Measurements from ENCODE around the gene SPESP1. TPM values are rescaled to one million over a fixed set of nuclear protein-coding genes. Genes with fewer than 3 reads are reported as not detected.

SPESP1 gene
- polyA plus RNA-seq, 1 donor: 2.3 TPM

DNA sequence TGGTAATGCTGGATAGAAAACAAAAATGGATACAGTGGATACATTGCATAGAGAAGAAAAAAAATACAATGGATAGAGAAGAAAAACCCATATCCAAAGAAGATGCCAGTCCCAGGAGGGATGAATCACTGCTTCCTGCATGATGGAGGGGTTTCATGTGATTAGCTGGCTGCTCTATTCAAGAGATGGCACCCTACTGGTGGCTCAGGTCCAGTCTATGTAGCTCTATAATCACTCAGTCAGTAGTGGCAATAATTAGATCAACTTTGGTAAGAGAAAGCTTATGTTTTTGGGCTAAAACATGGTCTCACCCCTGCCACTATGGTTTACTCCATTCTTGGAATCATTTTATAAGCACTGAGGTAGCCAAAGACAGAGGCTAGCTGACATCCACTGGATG, 50.5 kb downstream of the SPESP1 start:
- Histone ChIP-seq H3K9me3 (ENCODE audit: control insufficient read depth, low read depth, low read length) (peaks cover 5% of the 10 kb centered on the region), H3K4me3 (ENCODE audit: low read length) (no peak overlapping the region), H3K36me3 (ENCODE audit: control insufficient read depth, insufficient read depth, low read length) (no peaks in the 10 kb centered on the region), H3K4me1 (ENCODE audit: control insufficient read depth, insufficient read depth, low read length) (peaks cover 11% of the 10 kb centered on the region), H3K27ac (ENCODE audit: low read length) (no peak overlapping the region), H3K27me3 (ENCODE audit: control insufficient read depth, insufficient read depth, low read length) (peaks cover 5% of the 10 kb centered on the region)
- no peak for DNase-seq

DNA sequence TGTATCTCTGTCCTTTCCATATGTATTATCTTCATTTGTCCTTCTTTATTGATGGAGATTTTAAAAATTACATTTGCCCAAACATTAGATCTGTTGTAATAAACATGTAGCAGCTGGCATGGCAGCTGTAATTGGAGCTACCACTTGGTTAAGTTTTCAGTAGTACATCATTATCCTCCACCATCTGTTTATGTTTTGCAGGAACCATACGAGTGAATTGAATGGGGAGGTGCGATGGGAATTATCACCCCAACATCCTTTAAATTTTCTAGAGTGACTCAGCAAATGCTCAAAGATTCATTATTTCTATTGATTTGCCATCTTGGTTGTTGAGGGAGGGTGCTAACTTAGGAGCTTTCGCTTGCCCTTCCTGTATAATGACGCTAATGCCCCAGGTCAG, 51.6 kb downstream of the SPESP1 start:
- DNase-seq: no peak
- no peaks in the 10 kb centered on the region for H3K9me3 ChIP-seq (ENCODE audit: control insufficient read depth, low read depth, low read length)
- peaks cover 5% of the 10 kb centered on the region for H3K27me3 ChIP-seq (ENCODE audit: control insufficient read depth, insufficient read depth, low read length)
- H3K36me3 ChIP-seq (ENCODE audit: control insufficient read depth, insufficient read depth, low read length): no peaks in the 10 kb centered on the region
- no CpG with 5 or more reads among the region's 4 CpGs for WGBS (ENCODE audit: insufficient coverage, low lambda C conversion rate)
- peaks cover 11% of the 10 kb centered on the region for H3K4me1 ChIP-seq (ENCODE audit: control insufficient read depth, insufficient read depth, low read length)
- H3K27ac ChIP-seq (ENCODE audit: low read length): no peak overlapping the region
- H3K4me3 ChIP-seq (ENCODE audit: low read length): no peak overlapping the region

DNA sequence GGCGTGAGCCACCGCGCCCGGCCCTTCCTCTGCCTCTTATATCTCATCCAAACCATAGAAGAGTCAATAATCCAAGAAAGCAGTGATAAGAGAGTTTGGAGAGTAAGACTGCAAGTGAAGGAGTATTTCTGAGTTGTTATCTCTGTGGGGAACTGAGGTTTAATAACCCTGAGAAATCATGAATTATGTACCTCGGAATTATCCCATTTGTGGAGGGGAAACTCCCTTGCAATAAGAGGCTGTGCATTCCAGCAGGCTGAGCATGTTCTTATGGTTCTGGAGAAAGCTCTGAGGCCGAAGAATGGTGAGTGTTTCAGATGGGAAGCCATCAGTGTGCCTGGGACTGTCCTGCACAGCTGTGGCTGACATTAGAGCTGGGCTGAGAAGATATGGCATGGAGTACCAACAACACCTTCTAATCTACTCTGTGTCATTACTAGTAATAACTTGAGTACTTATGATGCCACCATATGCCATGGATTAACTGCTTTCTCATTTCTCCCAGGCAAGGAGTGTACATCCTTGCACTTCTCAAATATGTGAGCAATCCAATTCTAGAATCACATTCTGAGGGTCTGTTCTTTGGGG, 52.7 kb downstream of the SPESP1 start:
- Histone ChIP-seq H3K27me3 (ENCODE audit: control insufficient read depth, insufficient read depth, low read length) (peaks cover 5% of the 10 kb centered on the region), H3K9me3 (ENCODE audit: control insufficient read depth, low read depth, low read length) (no peaks in the 10 kb centered on the region), H3K4me3 (ENCODE audit: low read length) (no peak overlapping the region), H3K27ac (ENCODE audit: low read length) (peak overlapping the region; percentile 64), H3K4me1 (ENCODE audit: control insufficient read depth, insufficient read depth, low read length) (peaks cover 11% of the 10 kb centered on the region), H3K36me3 (ENCODE audit: control insufficient read depth, insufficient read depth, low read length) (no peaks in the 10 kb centered on the region)
- no peak for DNase-seq
- WGBS (ENCODE audit: insufficient coverage, low lambda C conversion rate): no CpG with 5 or more reads among the region's 6 CpGs

DNA sequence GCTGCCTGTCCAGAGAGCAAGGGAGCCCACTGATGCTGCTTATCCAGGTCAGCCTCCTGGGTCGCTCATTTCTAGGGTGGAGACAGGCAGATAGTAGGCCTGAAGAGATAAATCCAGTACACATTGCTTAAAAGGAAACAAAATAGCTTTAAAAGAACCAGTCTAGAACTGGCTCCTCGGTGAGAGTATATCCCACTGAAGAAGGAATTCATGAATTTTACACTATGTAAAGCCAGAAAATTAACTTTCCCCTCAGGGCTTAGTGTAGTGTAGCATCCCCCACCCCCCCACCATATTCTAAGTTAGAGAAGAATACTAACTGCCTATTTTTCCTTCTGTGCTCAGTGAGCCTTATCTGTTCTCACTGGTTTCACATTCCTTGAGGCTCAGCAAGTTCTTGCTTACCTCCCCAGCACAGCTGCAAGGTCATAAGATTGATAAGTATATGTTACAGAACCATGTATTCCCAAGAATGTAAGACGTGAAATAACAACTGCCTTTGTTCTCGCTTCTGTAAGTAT, 53.7 kb downstream of the SPESP1 start:
- H3K27ac ChIP-seq (ENCODE audit: low read length): peak overlapping the region; percentile 64
- peak; percentile 44 to 71 for DNase-seq
- no peaks in the 10 kb centered on the region for H3K9me3 ChIP-seq (ENCODE audit: control insufficient read depth, low read depth, low read length)
- H3K4me1 ChIP-seq (ENCODE audit: control insufficient read depth, insufficient read depth, low read length): peaks cover 11% of the 10 kb centered on the region
- H3K27me3 ChIP-seq (ENCODE audit: control insufficient read depth, insufficient read depth, low read length): peaks cover 3% of the 10 kb centered on the region
- no peaks in the 10 kb centered on the region for H3K36me3 ChIP-seq (ENCODE audit: control insufficient read depth, insufficient read depth, low read length)
- WGBS (ENCODE audit: insufficient coverage, low lambda C conversion rate): no CpG with 5 or more reads among the region's 4 CpGs
- no peak overlapping the region for H3K4me3 ChIP-seq (ENCODE audit: low read length)

DNA sequence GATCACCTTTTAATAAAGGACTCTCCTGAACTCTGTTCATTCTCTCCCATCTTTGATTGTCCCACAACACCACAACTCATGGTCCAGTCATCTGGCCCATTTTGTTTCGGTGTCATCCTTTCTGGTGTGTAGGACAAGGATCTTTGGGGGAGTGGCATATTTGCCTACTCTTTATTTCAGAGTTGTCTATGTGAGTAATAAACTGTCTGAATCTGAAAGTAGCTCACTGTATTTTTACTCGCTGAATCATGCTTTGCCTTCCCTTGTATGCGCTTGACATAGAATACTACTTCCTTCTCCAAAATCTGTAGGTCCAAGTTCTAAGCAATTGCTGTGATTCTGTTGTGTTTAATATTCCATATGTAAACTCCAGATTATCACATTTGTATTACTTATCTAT, 54.3 kb downstream of the SPESP1 start:
- H3K27me3 ChIP-seq (ENCODE audit: control insufficient read depth, insufficient read depth, low read length): peaks cover 1% of the 10 kb centered on the region
- peak overlapping the region; percentile 64 for H3K27ac ChIP-seq (ENCODE audit: low read length)
- peaks cover 11% of the 10 kb centered on the region for H3K4me1 ChIP-seq (ENCODE audit: control insufficient read depth, insufficient read depth, low read length)
- no peak for DNase-seq
- H3K36me3 ChIP-seq (ENCODE audit: control insufficient read depth, insufficient read depth, low read length): no peaks in the 10 kb centered on the region
- no peaks in the 10 kb centered on the region for H3K9me3 ChIP-seq (ENCODE audit: control insufficient read depth, low read depth, low read length)
- no CpG with 5 or more reads among the region's 3 CpGs for WGBS (ENCODE audit: insufficient coverage, low lambda C conversion rate)
- H3K4me3 ChIP-seq (ENCODE audit: low read length): no peak overlapping the region

GRCh38 chr15:68985361-68985891, 55.1 kb downstream of the SPESP1 start:
- no peak for DNase-seq
- WGBS (ENCODE audit: insufficient coverage, low lambda C conversion rate): 100% methylated on average over 1 of the region's 5 CpGs
- Histone ChIP-seq H3K36me3 (ENCODE audit: control insufficient read depth, insufficient read depth, low read length) (no peaks in the 10 kb centered on the region), H3K27ac (ENCODE audit: low read length) (no peak overlapping the region), H3K4me3 (ENCODE audit: low read length) (no peak overlapping the region), H3K27me3 (ENCODE audit: control insufficient read depth, insufficient read depth, low read length) (no peaks in the 10 kb centered on the region), H3K9me3 (ENCODE audit: control insufficient read depth, low read depth, low read length) (no peaks in the 10 kb centered on the region), H3K4me1 (ENCODE audit: control insufficient read depth, insufficient read depth, low read length) (peaks cover 11% of the 10 kb centered on the region)

DNA sequence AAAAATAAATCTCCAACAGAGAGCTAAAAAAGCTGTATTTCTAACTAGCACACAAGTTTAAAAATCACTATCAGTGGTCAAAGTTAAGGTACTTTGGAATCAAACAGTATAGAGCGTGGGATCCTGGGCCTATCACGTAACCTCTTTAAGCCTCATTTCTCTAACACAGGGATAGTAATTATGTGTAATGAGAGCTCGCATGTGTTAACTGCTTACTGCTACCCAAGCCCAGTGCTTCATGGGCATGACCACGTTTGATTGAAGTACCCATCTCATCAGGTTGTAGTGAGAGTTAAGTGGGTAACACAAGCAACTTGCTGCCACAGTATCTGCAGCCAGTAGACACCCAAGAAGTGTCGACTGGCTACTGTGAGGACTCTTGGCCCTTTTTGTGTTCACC, 56.0 kb downstream of the SPESP1 start:
- no CpG with 5 or more reads among the region's 5 CpGs for WGBS (ENCODE audit: insufficient coverage, low lambda C conversion rate)
- Histone ChIP-seq H3K4me1 (ENCODE audit: control insufficient read depth, insufficient read depth, low read length) (peaks cover 16% of the 10 kb centered on the region), H3K27ac (ENCODE audit: low read length) (no peak overlapping the region), H3K4me3 (ENCODE audit: low read length) (no peak overlapping the region), H3K9me3 (ENCODE audit: control insufficient read depth, low read depth, low read length) (no peaks in the 10 kb centered on the region), H3K36me3 (ENCODE audit: control insufficient read depth, insufficient read depth, low read length) (no peaks in the 10 kb centered on the region), H3K27me3 (ENCODE audit: control insufficient read depth, insufficient read depth, low read length) (no peaks in the 10 kb centered on the region)
- peak in 1 of 2 donors; percentile 48 for DNase-seq

DNA sequence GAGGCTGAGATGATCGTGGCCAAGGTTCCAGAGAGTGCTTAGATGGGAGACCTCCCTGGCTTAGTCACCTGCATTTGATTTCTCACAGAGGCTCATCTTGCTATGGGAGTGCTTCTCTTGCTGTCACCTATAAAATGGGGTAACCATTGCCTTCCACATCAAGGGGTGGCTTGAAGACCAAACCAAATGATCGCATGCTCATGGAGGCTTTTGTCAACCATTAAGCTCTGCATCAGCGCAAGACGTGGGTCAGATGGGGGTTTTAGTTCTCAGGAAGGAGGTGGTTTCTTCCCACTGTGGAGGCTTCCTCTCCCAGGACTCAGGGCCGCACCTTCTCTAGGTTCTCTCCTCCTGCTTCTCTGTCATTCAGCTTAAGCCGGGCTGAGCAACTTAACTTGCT, 56.8 kb downstream of the SPESP1 start:
- WGBS (ENCODE audit: insufficient coverage, low lambda C conversion rate): 75% methylated on average over 3 of the region's 6 CpGs
- Histone ChIP-seq H3K4me1 (ENCODE audit: control insufficient read depth, insufficient read depth, low read length) (peaks cover 20% of the 10 kb centered on the region), H3K36me3 (ENCODE audit: control insufficient read depth, insufficient read depth, low read length) (no peaks in the 10 kb centered on the region), H3K27me3 (ENCODE audit: control insufficient read depth, insufficient read depth, low read length) (no peaks in the 10 kb centered on the region), H3K9me3 (ENCODE audit: control insufficient read depth, low read depth, low read length) (no peaks in the 10 kb centered on the region), H3K27ac (ENCODE audit: low read length) (no peak overlapping the region), H3K4me3 (ENCODE audit: low read length) (no peak overlapping the region)
- DNase-seq: no peak

DNA sequence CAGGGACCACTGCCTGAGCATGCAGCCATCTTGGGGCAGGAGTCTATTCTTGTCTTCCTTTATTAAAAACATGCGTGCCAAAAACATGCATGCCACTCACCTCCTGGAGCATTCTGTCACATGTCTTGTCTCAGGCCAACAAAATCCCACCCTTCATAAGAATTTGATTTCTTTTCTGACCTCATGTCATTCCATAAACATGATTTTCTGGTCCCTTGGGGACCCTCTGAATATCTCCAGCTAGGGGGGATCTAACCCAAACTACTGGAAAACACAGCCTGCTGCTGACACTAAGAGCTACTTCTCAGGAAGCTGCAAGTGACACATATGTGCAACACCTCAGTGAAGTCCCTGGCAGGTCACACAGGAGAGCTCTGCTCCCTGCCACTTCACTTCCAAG, 57.4 kb downstream of the SPESP1 start:
- no peaks in the 10 kb centered on the region for H3K27me3 ChIP-seq (ENCODE audit: control insufficient read depth, insufficient read depth, low read length)
- H3K9me3 ChIP-seq (ENCODE audit: control insufficient read depth, low read depth, low read length): no peaks in the 10 kb centered on the region
- H3K4me3 ChIP-seq (ENCODE audit: low read length): no peak overlapping the region
- H3K27ac ChIP-seq (ENCODE audit: low read length): no peak overlapping the region
- WGBS (ENCODE audit: insufficient coverage, low lambda C conversion rate): no CpG with 5 or more reads among the region's 1 CpG
- no peak for DNase-seq
- peaks cover 20% of the 10 kb centered on the region for H3K4me1 ChIP-seq (ENCODE audit: control insufficient read depth, insufficient read depth, low read length)
- no peaks in the 10 kb centered on the region for H3K36me3 ChIP-seq (ENCODE audit: control insufficient read depth, insufficient read depth, low read length)

DNA sequence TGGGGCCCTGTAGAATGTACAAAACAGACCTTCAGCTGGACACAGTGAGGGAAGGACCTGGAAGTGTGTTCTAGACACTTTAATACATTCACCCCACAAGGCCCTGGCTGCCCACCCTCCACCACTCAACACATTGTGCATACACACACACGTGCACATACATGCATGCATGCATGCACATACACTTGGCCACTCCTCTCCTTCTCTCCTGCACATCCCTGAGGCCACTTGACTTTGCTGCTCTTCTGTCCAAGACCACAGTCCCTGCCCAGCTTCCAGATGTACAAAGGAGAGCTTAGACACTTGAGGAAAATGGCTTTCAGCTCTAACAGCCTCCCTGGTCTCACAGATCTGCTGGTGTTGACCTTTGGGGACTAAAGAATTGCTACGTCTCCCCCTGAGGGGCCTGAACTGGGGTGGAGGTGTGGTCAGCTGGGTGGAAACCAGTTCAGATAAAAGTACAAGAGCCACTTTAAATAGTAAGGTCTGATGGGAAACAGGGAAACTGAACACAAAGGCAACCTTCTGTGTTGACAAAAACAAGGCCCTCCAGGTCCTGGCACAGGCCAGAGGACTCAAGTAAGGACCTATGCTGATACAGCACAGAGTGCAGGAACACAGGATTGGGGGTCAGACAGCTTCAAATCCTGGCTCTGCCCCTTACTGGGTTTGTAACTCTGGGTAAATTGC, 59.4 kb downstream of the SPESP1 start:
- H3K4me1 ChIP-seq (ENCODE audit: control insufficient read depth, insufficient read depth, low read length): peaks cover 9% of the 10 kb centered on the region
- H3K27me3 ChIP-seq (ENCODE audit: control insufficient read depth, insufficient read depth, low read length): no peaks in the 10 kb centered on the region
- no peaks in the 10 kb centered on the region for H3K9me3 ChIP-seq (ENCODE audit: control insufficient read depth, low read depth, low read length)
- no peak for DNase-seq
- no peaks in the 10 kb centered on the region for H3K36me3 ChIP-seq (ENCODE audit: control insufficient read depth, insufficient read depth, low read length)
- H3K27ac ChIP-seq (ENCODE audit: low read length): no peak overlapping the region
- WGBS (ENCODE audit: insufficient coverage, low lambda C conversion rate): 100% methylated on average over 1 of the region's 2 CpGs
- no peak overlapping the region for H3K4me3 ChIP-seq (ENCODE audit: low read length)
